ENCODE data around the gene EXOC3L1. TPM values are rescaled to one million over a fixed set of nuclear protein-coding genes. Genes with fewer than 3 reads are reported as not detected.

The EXOC3L1 gene
- total RNA-seq, 1 donor from 2014 or later = 0.45 TPM

GRCh38 chr16:67156143-67156844, 33.6 kb downstream of the EXOC3L1 start:
- H2AFZ ChIP-seq (ENCODE audit: low read depth, low read length) = no peak overlapping the region
- H3K4me1 ChIP-seq (ENCODE audit: insufficient read depth, low read length) = peaks cover 16% of the 10 kb centered on the region
- no peak overlapping the region for H3K27ac Mint-ChIP-seq (ENCODE audit: unreplicated experiment)
- DNase-seq (ENCODE audit: low read depth) = no peak
- H3K27me3 Mint-ChIP-seq (ENCODE audit: low read depth, unreplicated experiment) = peaks cover 62% of the 10 kb centered on the region
- no peaks in the 10 kb centered on the region for H3K36me3 ChIP-seq (ENCODE audit: insufficient read depth, low read length)
- TF ChIP-seq CTCF (IDR thresholded peaks at IDR 0.05; ENCODE audit: insufficient read depth, low read depth, low read length) (no peak), EZH2 (IDR thresholded peaks at IDR 0.05; ENCODE audit: insufficient read depth, low read length) (no peak)
- no peak overlapping the region for H3K4me3 ChIP-seq (ENCODE audit: insufficient read depth, low read depth, low read length)
- no peak overlapping the region for H3K27ac ChIP-seq (ENCODE audit: low read depth, low read length)
- peaks cover 43% of the 10 kb centered on the region for H4K20me1 ChIP-seq (ENCODE audit: insufficient read depth, low read length)
- H3K4me1 Mint-ChIP-seq (ENCODE audit: low read depth, unreplicated experiment) = no peaks in the 10 kb centered on the region
- no peak for FAIRE-seq
- no peaks in the 10 kb centered on the region for H3K79me2 ChIP-seq (ENCODE audit: insufficient read depth, low read length)
- H3K4me2 ChIP-seq (ENCODE audit: low read length) = no peak overlapping the region
- no peak overlapping the region for H3K9ac ChIP-seq (ENCODE audit: low read length)
- peaks cover 16% of the 10 kb centered on the region for H3K9me3 Mint-ChIP-seq (ENCODE audit: unreplicated experiment)
- peaks cover 35% of the 10 kb centered on the region for H3K27me3 ChIP-seq (ENCODE audit: insufficient read depth, low read length)
- H3K36me3 Mint-ChIP-seq (ENCODE audit: low read depth, unreplicated experiment) = peaks cover 7% of the 10 kb centered on the region
- H3K4me3 Mint-ChIP-seq (ENCODE audit: unreplicated experiment) = no peak overlapping the region
- H3K9me3 ChIP-seq (ENCODE audit: insufficient read depth, low read depth, low read length) = no peaks in the 10 kb centered on the region

GRCh38 chr16:67155295-67156142, 34.4 kb downstream of the EXOC3L1 start:
- no peaks in the 10 kb centered on the region for H3K9me3 ChIP-seq (ENCODE audit: insufficient read depth, low read depth, low read length)
- peaks cover 12% of the 10 kb centered on the region for H3K4me1 ChIP-seq (ENCODE audit: insufficient read depth, low read length)
- H3K27ac ChIP-seq (ENCODE audit: low read depth, low read length) = no peak overlapping the region
- DNase-seq (ENCODE audit: low read depth) = no peak
- H3K27me3 Mint-ChIP-seq (ENCODE audit: low read depth, unreplicated experiment) = peaks cover 61% of the 10 kb centered on the region
- H3K36me3 ChIP-seq (ENCODE audit: insufficient read depth, low read length) = no peaks in the 10 kb centered on the region
- no peak overlapping the region for H3K27ac Mint-ChIP-seq (ENCODE audit: unreplicated experiment)
- peak overlapping the region; percentile 77 for H3K4me2 ChIP-seq (ENCODE audit: low read length)
- TF ChIP-seq EZH2 (IDR thresholded peaks at IDR 0.05; ENCODE audit: insufficient read depth, low read length) (peak; percentile 81), CTCF (IDR thresholded peaks at IDR 0.05; ENCODE audit: insufficient read depth, low read depth, low read length) (peak; percentile 64)
- H2AFZ ChIP-seq (ENCODE audit: low read depth, low read length) = no peak overlapping the region
- H3K9ac ChIP-seq (ENCODE audit: low read length) = no peak overlapping the region
- peaks cover 7% of the 10 kb centered on the region for H3K36me3 Mint-ChIP-seq (ENCODE audit: low read depth, unreplicated experiment)
- peaks cover 12% of the 10 kb centered on the region for H3K9me3 Mint-ChIP-seq (ENCODE audit: unreplicated experiment)
- H3K4me1 Mint-ChIP-seq (ENCODE audit: low read depth, unreplicated experiment) = no peaks in the 10 kb centered on the region
- H3K4me3 Mint-ChIP-seq (ENCODE audit: unreplicated experiment) = no peak overlapping the region
- H3K79me2 ChIP-seq (ENCODE audit: insufficient read depth, low read length) = no peaks in the 10 kb centered on the region
- FAIRE-seq = no peak
- H3K27me3 ChIP-seq (ENCODE audit: insufficient read depth, low read length) = peaks cover 33% of the 10 kb centered on the region
- peaks cover 42% of the 10 kb centered on the region for H4K20me1 ChIP-seq (ENCODE audit: insufficient read depth, low read length)
- H3K4me3 ChIP-seq (ENCODE audit: insufficient read depth, low read depth, low read length) = no peak overlapping the region

Data from astrocyte (in vitro differentiated cells and primary cell).